Daoy (cell line): ENCODE data around the gene NLRP7. TPM values are rescaled to one million over a fixed set of nuclear protein-coding genes. Genes with fewer than 3 reads are reported as not detected.
"Not testable (repeated sequence)": the region's sequence is repeated elsewhere in the genome, so short reads cannot be mapped to it uniquely, and the experiment has no call there.

ENCODE experiments used
- DNase-seq: peaks from one replicate; pipeline ENCODE4 v3.0.0-alpha.2; 2015; ENCODE audit warnings: low read depth
- total RNA-seq: library from RNA; depleted of rRNA; stranded (reverse); fragments of >200 nt; shearing (Covaris generic); gene quantifications from 2 replicates; pipeline ENCODE4 v1.2.3, GENCODE V29; 2014; rRNA removed

The NLRP7 gene
- total RNA-seq = not detected in 2 replicates

DNA sequence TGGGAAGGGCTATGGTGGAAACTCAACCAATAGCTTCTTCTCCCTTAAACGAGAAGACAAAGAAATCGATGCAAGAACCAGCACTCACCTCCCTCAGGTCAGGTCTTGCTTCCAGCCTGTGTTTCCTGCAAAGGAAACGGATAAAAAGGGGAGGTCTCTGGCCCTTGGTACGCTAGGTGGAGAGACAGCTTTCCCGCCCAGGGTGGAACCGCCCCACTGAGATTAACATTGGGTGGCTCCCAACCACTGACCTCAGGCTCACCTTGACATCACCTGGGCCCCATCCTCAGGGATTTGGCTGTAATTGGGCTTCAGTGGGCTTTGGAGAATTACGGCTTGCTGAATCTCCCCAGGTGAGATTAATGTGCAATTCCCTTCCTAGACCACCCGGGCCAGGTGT lies at the start of gene NLRP7:
TSS of gene NLRP7 (minus strand) at position 150 of the 400 bp plus-strand sequence.
- no peak for DNase-seq

DNA sequence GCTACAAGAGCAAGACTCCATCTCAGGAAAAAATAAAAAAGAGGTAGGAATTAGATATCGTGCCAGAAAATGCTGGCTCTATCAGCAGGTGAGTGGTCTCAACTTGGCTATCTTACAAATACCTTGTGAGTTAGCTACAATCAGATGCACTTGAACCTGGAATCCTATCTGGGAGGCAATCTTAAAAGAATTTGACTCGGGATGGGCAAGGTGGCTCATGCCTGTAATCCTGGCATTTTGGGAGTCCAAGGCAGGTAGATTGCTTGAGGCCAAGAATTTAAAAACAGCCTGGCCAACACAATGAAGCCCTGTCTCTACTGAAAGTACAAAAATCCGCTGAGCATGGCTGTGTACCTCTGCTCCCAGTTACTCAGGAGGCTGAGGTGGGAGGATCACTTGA lies 48.2 kb upstream of the NLRP7 start:
- DNase-seq = no peak

DNA sequence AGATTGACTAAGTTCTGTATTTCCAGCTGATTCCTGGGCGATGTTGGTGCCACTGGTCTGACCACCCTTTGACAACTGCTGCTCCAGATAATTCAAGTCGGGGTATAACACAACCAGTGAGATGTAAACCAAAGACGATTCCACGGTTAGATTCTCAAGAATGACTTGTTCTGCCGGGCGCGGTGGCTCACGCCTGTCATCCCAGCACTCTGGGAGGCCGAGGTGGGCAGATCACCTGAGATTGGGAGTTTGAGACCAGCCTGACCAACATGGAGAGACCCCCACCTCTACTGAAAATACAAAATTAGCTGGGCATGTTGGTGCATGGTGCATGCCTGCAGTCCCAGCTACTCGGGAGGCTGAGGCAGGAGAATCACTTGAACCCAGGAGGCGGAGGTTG lies 42.2 kb upstream of the NLRP7 start:
- not testable (repeated sequence) for DNase-seq

DNA sequence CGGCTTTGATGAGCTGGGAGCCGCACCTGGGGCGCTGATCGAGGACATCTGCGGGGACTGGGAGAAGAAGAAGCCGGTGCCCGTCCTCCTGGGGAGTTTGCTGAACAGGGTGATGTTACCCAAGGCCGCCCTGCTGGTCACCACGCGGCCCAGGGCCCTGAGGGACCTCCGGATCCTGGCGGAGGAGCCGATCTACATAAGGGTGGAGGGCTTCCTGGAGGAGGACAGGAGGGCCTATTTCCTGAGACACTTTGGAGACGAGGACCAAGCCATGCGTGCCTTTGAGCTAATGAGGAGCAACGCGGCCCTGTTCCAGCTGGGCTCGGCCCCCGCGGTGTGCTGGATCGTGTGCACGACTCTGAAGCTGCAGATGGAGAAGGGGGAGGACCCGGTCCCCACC lies 35.2 kb upstream of the NLRP7 start:
- DNase-seq = not testable (repeated sequence)

DNA sequence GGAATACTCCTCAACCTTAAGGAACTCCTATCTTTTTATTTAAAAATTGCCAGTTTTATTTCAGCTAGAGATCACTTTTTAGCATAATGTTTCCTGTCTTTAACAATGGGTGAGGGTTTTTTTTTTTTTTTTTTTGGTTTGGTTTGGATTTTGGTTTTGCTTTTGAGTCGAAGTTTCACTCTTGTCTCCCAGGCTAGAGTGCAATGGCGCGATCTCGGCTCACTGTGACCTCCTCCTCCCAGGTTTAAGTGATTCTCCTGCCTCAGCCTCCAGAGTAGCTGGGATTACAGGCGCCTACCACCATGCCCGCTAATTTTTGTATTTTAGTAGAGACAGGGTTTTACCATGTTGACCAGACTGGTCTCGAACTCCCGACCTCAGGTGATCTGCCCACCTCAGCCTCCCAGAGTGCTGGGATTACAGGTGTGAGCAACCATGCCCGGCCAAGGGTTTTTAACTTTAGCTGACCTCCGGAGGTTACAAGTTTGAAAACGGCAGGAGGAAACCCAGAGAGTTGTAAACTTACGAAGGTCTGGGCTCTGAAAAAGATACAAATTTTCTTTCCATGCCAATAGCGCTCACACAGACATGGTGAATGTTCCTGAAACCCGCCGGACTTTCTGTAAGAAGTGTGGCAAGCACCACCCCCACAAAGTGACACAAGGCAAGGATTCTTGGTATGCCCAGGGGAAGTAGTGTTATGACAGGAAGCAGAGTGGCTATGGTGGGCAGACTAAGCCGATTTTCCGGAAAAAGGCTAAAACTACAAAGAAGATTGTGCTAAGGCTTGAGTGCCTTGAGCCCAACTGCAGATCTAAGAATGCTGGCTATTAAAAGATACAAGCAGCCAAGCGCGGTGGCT lies 26.1 kb upstream of the NLRP7 start:
- DNase-seq = not testable (repeated sequence)

DNA sequence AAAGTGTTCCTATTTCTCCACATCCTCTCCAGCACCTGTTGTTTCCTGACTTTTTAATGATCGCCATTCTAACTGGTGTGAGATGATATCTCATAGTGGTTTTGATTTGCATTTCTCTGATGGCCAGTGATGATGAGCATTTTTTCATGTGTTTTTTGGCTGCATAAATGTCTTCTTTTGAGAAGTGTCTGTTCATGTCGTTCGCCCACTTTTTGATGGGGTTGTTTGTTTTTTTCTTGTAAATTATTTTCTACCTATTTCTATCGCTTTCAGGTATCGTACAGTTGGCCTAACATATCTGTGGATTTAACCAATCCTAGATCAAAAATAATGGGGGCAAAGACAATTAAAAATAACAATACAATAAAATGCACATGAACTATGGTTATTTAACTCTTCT lies 24.1 kb upstream of the NLRP7 start:
- DNase-seq = not testable (repeated sequence)

DNA sequence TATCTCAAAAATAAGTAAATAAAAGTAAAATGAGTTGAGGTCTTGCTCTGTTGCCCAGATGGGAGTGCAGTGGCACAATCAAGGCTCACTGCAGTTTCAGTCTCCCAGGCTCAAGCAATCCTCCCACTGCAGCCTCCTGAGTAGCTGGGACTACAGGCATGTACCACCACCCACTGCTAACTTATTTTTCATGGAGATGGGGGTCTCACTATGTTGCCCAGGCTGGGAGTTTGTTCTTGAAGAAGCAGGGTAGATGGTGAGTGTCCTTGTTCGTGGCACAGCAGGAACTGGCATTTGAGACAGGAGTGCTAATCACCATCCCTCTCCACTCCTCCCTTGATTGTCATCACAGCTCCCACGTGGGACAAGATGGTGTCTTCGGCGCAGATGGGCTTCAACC lies 22.3 kb upstream of the NLRP7 start:
- DNase-seq = no peak

DNA sequence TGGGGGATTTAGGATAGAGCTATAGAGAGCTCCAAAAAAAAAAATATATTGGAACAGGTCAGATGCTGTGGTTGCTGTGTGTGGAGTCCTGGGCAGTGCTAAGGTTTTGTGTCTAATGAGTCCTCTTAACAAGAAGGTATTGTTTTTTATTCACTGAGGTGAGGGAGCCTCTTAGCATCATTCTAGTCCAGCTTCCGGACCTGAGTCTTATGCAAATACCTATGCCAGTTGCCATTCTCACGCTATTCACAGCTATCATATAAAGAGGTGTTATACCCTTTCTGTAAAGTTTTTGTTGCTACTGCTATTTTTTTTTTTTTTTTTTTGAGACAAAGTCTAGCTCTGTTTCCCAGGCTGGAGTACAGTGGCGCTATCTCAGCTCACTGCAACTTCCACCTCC lies 20.3 kb upstream of the NLRP7 start:
- no peak for DNase-seq

DNA sequence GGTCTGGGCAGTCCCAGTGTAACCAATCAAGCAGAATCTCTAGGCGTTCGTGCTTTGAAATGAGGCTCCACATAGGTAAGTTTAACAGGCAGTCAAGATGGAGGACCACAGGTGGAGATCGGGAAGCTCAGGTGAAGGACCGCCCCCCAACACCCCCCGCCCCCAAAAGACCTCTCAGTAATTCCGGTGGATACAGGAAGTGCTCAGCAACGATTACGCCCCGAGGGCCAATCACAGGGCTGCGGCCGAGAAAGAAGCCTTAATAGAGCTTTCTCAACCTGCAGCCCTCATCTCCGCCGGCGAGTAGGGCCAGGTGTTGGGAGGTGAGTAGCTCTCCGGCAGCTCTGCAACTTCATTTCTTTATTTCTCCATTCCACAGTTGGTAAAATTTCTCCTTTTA lies 17.7 kb upstream of the NLRP7 start:
- DNase-seq = not testable (repeated sequence)

DNA sequence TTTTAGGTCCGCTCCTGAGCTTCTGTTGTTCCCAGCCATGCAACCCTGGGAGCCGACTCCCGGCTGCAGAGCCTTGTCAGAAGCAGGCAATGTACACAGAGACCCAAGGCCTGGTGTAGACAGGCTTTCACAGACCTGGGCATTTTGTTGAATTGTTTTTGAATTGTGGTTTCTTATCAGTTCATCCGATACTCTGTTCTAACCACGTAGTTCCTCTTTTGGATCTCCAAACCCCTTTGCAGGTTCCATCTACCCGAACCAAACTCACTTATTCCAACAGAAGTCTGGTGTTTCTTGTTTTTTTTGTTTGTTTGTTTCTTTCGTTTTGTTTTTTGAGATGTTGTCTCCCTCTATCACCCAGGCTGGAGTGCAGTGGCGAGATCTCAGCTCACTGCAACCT lies 12.5 kb upstream of the NLRP7 start:
- DNase-seq = peak; percentile 56

DNA sequence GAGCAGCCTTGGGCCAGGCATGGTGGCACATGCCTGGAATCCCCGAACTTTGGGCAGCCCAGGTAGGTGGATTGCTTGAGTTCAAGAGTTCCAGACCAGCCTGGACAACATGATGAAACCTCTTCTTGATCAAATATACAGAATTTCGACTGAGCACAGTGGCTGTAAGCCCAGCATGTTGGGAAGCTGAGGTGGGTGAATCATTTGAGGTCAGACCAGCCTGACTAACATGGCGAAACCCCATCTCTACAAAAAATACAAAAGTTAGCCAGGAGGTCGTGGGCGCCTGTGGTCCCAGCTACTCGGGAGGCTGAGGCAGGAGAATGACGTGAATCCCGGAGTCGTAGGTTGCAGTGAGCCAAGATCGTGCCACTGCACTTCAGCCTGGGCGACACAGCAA lies 8.0 kb upstream of the NLRP7 start:
- DNase-seq = peak; percentile 87

DNA sequence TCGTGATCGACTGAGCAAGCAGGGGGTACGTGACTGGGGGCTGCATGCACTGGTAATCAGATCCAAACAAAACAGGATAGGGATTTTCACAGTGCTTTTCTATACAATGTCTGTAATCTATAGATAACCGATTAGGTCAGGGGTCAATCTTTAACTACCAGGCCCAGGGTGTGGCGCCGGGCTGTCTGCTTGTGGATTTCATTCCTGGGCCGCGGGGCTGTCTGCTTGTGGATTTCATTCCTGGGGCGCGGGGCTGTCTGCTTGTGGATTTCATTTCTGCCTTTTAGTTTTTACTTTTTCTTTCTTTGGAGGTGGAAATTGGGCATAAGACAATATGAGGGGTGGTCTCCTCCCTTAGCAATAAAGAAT lies 6.0 kb upstream of the NLRP7 start:
- not testable (repeated sequence) for DNase-seq

DNA sequence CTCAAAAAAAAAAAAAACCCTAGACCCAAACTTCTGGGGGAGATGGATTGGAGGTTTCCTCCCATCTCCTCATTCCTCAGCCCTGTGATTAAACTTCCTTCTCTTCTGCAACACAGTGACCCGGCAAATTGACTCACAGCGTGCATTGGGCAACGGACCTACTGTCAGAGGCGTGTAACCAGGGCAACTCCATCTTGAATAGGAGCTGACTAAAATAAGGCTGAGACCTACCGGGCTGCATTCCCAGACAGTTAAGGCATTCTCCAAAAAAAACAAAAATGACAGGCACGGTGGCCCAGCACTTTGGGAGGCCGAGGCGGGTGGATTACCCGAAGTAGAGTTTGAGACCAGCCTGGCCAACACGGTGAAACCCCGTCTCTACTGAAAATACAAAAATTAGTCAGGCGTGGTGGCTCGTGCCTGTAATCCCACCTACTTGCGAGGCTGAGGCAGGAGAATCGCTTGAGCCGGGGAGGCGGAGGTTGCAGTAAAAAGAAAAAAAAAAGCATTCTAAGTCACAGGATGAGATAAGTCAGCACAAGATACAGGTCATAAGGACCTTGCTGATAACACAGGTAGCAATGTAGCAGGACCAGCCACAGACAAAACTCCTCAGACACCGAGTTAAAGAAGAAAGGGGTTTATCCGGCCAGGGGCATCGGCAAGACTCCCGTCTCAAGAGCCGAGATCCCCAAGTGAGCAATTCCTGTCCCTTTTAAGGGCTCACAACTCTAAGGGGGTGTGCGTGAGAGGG lies 5.4 kb upstream of the NLRP7 start:
- peak; percentile 97 for DNase-seq

DNA sequence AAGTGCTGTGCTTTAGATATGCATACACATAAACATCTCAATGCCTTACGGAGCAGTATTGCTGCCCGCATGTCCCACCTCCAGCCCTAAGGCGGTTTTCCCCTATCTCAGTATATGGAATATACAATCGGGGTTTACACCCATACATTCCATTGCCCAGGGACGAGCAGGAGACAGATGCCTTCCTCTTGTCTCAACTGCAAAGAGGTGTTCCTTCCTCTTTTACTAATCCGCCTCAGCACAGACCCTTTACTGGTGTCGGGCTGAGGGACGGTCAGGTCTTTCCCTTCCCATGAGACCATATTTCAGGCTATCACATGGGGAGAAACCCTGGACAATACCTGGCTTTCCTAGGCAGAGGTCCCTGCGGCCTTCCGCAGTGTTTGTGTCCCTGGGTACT lies 3.2 kb upstream of the NLRP7 start:
- not testable (repeated sequence) for DNase-seq

DNA sequence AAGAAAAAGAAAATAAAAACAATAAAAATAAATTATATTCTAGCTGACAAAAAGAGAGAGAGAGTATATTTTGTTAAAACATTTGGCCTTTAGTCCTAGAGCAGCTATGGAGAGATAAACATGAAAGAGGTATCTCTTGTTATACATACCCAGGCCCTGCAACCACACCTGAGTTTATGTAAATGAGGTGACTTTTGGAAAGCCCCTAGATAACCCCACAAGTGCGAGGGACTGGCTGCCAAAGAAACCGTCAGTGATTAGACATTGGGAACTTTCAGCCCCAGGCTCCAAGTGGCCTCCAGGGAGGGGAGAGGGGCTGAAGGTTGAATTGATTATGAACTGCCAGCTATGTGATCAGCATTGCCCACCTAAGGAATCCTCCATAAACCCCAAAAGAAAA lies 2.1 kb upstream of the NLRP7 start:
- DNase-seq = no peak

DNA sequence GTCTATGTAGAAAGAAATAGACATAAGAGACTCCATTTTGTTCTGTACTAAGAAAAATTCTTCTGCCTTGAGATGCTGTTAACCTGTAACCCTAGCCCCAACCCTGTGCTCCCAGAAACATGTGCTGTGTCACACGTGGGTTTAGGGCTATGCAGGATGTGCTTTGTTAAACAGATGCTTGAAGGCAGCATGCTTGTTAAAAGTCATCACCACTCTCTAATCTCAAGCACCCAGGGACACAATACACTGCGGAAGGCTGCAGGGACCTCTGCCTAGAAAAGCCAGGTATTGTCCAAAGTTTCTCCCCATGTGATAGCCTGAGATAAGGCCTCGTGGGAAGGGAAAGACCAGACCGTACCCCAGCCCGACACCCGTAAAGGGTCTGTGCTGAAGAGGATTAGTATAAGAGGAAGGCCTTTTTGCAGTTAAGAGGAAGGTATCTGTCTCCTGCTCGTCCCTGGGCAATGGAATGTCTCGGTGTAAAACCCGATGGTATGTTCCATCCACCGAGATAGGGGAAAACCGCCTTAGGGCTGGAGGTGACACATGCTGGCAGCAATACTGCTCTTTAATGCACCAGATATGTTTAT lies 3.5 kb downstream of the NLRP7 start:
- DNase-seq = peak; percentile 66

DNA sequence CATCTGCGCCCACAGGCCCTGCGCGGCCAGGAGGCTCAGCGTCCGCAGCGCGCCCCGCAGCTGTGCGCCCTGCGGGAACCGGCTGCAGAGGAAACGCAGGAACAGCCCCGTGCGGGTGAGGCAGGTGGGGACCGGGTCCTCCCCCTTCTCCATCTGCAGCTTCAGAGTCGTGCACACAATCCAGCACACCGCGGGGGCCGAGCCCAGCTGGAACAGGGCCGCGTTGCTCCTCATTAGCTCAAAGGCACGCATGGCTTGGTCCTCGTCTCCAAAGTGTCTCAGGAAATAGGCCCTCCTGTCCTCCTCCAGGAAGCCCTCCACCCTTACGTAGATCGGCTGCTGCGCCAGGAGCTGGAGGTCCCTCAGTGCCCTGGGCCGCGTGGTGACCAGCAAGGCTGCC lies 7.8 kb downstream of the NLRP7 start:
- not testable (repeated sequence) for DNase-seq

DNA sequence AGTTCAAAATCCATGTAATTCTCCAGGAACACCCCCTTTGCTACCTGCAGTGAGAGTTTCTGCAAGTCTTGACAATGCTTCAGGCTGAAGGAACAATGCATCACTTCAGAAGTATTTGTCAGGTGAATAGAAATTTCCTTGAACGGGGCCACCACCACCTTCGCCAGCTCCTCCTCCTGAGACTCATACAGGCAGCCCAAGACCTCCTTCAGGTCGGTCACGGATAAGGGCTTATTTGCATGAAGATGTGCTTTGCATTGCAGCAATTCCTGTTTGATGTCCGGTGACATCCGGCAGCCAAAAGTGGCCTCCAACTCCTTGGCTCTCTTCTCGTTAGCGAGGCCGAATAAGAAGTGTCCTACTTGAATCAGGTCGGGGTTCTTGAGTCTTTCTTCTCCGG lies 8.4 kb downstream of the NLRP7 start:
- DNase-seq = no peak

DNA sequence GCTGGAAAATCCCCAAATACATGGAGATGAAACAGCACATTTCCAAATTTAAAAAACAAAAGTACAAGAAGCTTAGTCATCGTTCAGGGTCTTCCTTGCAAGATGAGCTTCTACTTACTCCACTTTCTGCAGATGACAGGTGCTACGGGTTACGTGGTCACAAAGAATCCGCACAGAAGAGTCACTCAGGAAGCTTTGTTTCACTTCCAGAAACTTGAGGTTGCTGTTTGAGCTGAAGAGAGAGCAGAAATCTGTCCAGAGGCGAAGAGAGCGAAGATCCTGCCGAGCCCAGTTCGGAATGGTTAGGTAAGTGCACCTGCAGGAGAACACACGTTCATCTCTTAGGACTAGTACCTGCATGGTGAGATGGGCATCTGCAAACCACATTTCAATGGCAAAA lies 9.4 kb downstream of the NLRP7 start:
- DNase-seq = no peak

DNA sequence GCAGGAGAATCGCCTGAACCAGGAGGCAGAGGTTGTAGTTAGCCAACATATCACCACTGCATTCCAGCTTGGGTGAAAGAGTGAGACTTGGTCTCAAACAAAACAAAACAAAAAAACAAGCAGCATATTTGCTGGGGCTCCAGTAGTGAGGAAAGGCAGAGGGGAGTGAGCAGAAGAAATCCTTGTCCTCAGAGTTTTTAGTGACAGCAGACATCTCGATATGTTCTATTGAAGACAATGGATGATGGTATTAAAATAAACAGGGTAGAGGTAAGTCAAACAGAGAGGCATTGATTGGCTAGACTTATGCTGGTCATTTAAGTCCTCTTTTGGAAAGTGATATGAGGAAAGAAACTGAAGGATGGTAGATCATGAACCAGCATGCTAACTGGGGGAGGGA lies 19.0 kb downstream of the NLRP7 start:
- no peak for DNase-seq

DNA sequence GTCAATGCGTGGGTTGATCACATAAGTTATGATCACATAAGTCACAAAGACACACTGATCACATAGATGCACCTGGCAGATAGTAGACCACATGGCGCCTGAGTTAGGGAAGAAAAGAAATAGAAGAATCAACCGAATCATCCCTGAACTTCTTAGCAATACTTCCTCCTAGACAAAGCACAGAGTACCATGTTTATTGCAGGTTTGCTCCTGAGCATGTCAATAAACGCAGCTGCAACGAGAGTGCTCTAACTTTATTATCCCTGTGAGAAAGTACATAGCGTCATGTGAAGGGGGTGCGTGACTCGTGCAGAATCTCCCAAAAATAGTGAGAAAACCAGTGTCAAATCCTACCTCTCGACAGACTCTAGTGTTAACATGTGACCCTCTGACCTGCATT lies 24.1 kb downstream of the NLRP7 start:
- no peak for DNase-seq

DNA sequence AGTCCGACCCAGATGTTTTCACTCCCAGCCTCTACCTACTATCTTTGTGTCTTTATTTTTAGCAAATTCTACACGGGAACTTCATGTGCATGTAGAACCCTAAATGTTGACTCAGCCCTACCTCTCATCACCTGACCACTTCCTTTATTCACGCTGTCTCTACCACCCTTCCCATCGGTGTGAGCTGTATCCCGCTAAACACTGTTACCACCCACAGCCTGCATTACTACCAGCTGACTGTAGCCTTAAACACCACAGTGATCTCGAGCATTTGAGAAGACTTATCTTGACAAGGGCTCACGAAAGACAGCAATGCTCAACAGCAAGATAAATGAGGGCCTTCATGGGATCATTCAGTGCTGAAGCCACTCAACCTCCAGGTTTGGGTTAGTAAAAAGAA lies 26.2 kb downstream of the NLRP7 start:
- peak; percentile 54 for DNase-seq
